Endothelial cell of umbilical vein (primary cell): ENCODE results near the gene EMID1. TPM values are rescaled to one million over a fixed set of nuclear protein-coding genes. Genes with fewer than 3 reads are reported as not detected.

Experiments used
- BruUV-seq: library from RNA; stranded (reverse); fragments of 400-500 nt; replicated peaks from 2 replicates; lab custom pipeline; 2021; lab: Mats Ljungman, UMichigan
- CTCF ChIA-PET: fragments of 300-600, 350-600 bp; sonication (Branson Sonifier 250); formaldehyde crosslinking; loops from one replicate; lab custom pipeline; 2021; ENCODE audit warnings: antibody characterized with exemption, inconsistent platforms; lab: Charles Lee
- POLR2A ChIA-PET: fragments of 300-600, 350-600 bp; sonication (Branson Sonifier 250); formaldehyde crosslinking; loops from one replicate; lab custom pipeline; 2021; ENCODE audit warnings: antibody characterized with exemption, inconsistent platforms; lab: Charles Lee
- DNase-seq: peaks from one replicate; pipeline ENCODE4 v3.0.0-alpha.2; 2011; ENCODE audit warnings: low read depth, low spot score
- FAIRE-seq: peaks from 2 replicates; lab custom pipeline; 2011; peaks lifted over from hg19 to GRCh38; lab: Jason Lieb, UNC
- H2AFZ ChIP-seq: 2 replicates; pipeline ENCODE4 v1.6.0; 2012; ENCODE audit warnings: low read depth, low read length, control low read depth, inconsistent platforms
- H3K27ac ChIP-seq: 2 replicates; pipeline ENCODE4 v1.5.1; 2011; ENCODE audit warnings: low read depth, mild to moderate bottlenecking, control low read depth, low read length, moderate library complexity; ENCODE audit not compliant: insufficient read depth
- H3K27me3 ChIP-seq, 2 experiments: 2 replicates each; pipeline versions ENCODE4 v1.6.0 to v1.6.1; 2011; ENCODE audit warnings: low read length in 2 of 2, mixed read lengths in 1 of 2; ENCODE audit not compliant: control insufficient read depth in 2 of 2, insufficient read depth in 2 of 2
- H3K36me3 ChIP-seq, 2 experiments: 2 replicates in 1 of 2; 3 replicates in 1 of 2; pipeline ENCODE4 v1.5.1; 2011; ENCODE audit warnings: low read length in 2 of 2, mild to moderate bottlenecking in 1 of 2, moderate library complexity in 1 of 2; ENCODE audit not compliant: control insufficient read depth in 2 of 2, insufficient read depth in 2 of 2; ENCODE audit errors: extremely low read depth in 1 of 2
- H3K4me1 ChIP-seq: 3 replicates; pipeline ENCODE4 v1.5.1; 2011; ENCODE audit warnings: mild to moderate bottlenecking, low read length; ENCODE audit not compliant: control insufficient read depth, insufficient read depth; ENCODE audit errors: extremely low read depth
- H3K4me2 ChIP-seq: 2 replicates; pipeline ENCODE4 v1.6.1; 2011; ENCODE audit warnings: low read length, control low read depth, mixed read lengths; ENCODE audit not compliant: insufficient read depth
- H3K4me3 ChIP-seq, 3 experiments: fragments of 200-600 bp in 1 of 3; sonication (generic), shearing (Covaris generic) in 1 of 3; replicated peaks in 1 of 3; 2 replicates each; pipeline ENCODE4 v1.5.1; 2011 to 2016; ENCODE audit warnings: control low read depth in 3 of 3, low read length in 3 of 3, mild to moderate bottlenecking in 2 of 3, inconsistent platforms in 1 of 3, low read depth in 1 of 3, moderate library complexity in 1 of 3; ENCODE audit not compliant: insufficient read depth in 1 of 3
- H3K79me2 ChIP-seq: 2 replicates; pipeline ENCODE4 v1.6.0; 2012; ENCODE audit warnings: low read length, inconsistent platforms; ENCODE audit not compliant: control insufficient read depth, insufficient read depth
- H3K9ac ChIP-seq: replicated peaks from 2 replicates; pipeline ENCODE3; 2011; ENCODE audit warnings: low read length, control low read depth; ENCODE audit not compliant: insufficient read depth; ENCODE audit errors: extremely low read depth
- H3K9me1 ChIP-seq: replicated peaks from 3 replicates; pipeline ENCODE4 v1.6.0; 2011; ENCODE audit warnings: mild to moderate bottlenecking, low read length; ENCODE audit not compliant: control insufficient read depth, insufficient read depth; ENCODE audit errors: extremely low read depth
- H3K9me3 ChIP-seq: replicated peaks from 2 replicates; pipeline ENCODE4 v1.5.1; 2012; ENCODE audit warnings: low read length, inconsistent platforms; ENCODE audit not compliant: control insufficient read depth, insufficient read depth
- H4K20me1 ChIP-seq: replicated peaks from 2 replicates; pipeline ENCODE3; 2011; ENCODE audit warnings: mild to moderate bottlenecking, low read length; ENCODE audit not compliant: control insufficient read depth, insufficient read depth; ENCODE audit errors: extremely low read depth
- CTCF ChIP-seq, 2 donors: IDR thresholded peaks; 1 replicate in 1 of 2; 2 replicates in 1 of 2; pipeline ENCODE4 v1.5.1; 2011; ENCODE audit warnings: low read length in 2 of 2, mild to moderate bottlenecking in 2 of 2, moderate library complexity in 2 of 2, control low read depth in 1 of 2, inconsistent platforms in 1 of 2, low read depth in 1 of 2; ENCODE audit not compliant: insufficient read depth in 1 of 2; ENCODE audit errors: extremely low read depth in 1 of 2
- FOS ChIP-seq: IDR thresholded peaks from 2 replicates; pipeline ENCODE4 v1.6.1; 2011; ENCODE audit warnings: mild to moderate bottlenecking, low read length, moderate library complexity, borderline replicate concordance; ENCODE audit not compliant: insufficient read depth
- GATA2 ChIP-seq: IDR thresholded peaks from 2 replicates; pipeline ENCODE4 v1.7.0; 2011; ENCODE audit warnings: low read depth, mild to moderate bottlenecking, moderate library complexity, mixed read lengths, low read length; ENCODE audit not compliant: insufficient read length, insufficient read depth
- MAX ChIP-seq: IDR thresholded peaks from 2 replicates; pipeline ENCODE4 v1.6.1; 2011; ENCODE audit not compliant: insufficient read depth, insufficient read length
- MYC ChIP-seq: IDR thresholded peaks from one replicate; pipeline ENCODE4 v1.6.1; 2011; ENCODE audit warnings: mild to moderate bottlenecking, low read depth, low read length
- POLR2A ChIP-seq: IDR thresholded peaks from 2 replicates; pipeline ENCODE4 v1.6.1; 2012; ENCODE audit warnings: low read depth, mild to moderate bottlenecking, control low read depth, low read length
- POLR2AphosphoS5 ChIP-seq: IDR thresholded peaks from 2 replicates; pipeline ENCODE4 v1.6.1; 2012; ENCODE audit warnings: low read depth, mild to moderate bottlenecking, control low read depth, low read length, moderate library complexity; ENCODE audit not compliant: insufficient read depth
- dilution Hi-C: fragments of 300-500 bp; cut with MboI; formaldehyde crosslinking; loops from one replicate; pipeline ENCODE4 v1.15.0; 2019; ENCODE audit warnings: low sequenced_read_pairs; ENCODE audit not compliant: extremely low pct_ligation_motif_present
- intact Hi-C: fragments of 100-400 bp; cut with micrococcal nuclease; formaldehyde crosslinking; loops from one replicate; pipeline ENCODE4 v1.10.0; 2022
- polyA plus RNA-seq, 4 experiments: library from polyadenylated mRNA; depleted of rRNA in 3 of 4; stranded (reverse) in 3 of 4; unstranded in 1 of 4; fragments of >200 nt; gene quantifications; 2 replicates each; pipeline versions ENCODE4 v1.2.1 to v1.2.3, GENCODE V29; 2011 to 2012; ENCODE audit warnings: missing spikeins in 1 of 4
- total RNA-seq: library from RNA; stranded (reverse); gene quantifications from 2 replicates; pipeline ENCODE4 v1.2.3, GENCODE V29; 2021

EMID1 gene
- total and polyA plus RNA-seq, 2 donors (not counting 3 experiments of a cell fraction or from before 2014, with no cell fraction given): 0.51 to 0.75 TPM

- intact Hi-C loops: no loop called here
- no peak for TF ChIP-seq MAX
- no peak for TF ChIP-seq MYC
- TF ChIP-seq GATA2: no peak
- TF ChIP-seq CTCF (IDR thresholded peaks at IDR 0.05; ENCODE audit: extremely low read depth in 1 of 2, insufficient read depth in 1 of 2, low read depth in 1 of 2, low read length in 2 of 2): no peak
- TF ChIP-seq POLR2AphosphoS5: no peak
- no peak for TF ChIP-seq POLR2A
- no peak for TF ChIP-seq FOS
- no peaks in the 10 kb centered on the region for H3K27me3 ChIP-seq
These were observed 9.5 kb downstream of the EMID1 start for GRCh38 chr22:29215012-29215860.

More at GRCh38 chr22:29215012-29215860, 9.5 kb downstream of the EMID1 start:
- no peaks in the 10 kb centered on the region for H3K79me2 ChIP-seq
- DNase-seq: no peak
- H2AFZ ChIP-seq: no peak overlapping the region
- H3K36me3 ChIP-seq: no peaks in the 10 kb centered on the region
- no peaks in the 10 kb centered on the region for H3K9me3 ChIP-seq
- no peak overlapping the region for H3K27ac ChIP-seq
- no peaks in the 10 kb centered on the region for H3K9me1 ChIP-seq
- no TSS peak for BruUV-seq
- H3K9ac ChIP-seq: no peak overlapping the region
- no peaks in the 10 kb centered on the region for H3K4me1 ChIP-seq
- no peak overlapping the region for H3K4me2 ChIP-seq
- dilution Hi-C loops: no loop called here
- no peak for FAIRE-seq
- H3K4me3 ChIP-seq: no peak overlapping the region
- POLR2A ChIA-PET: no interaction called here
- no peaks in the 10 kb centered on the region for H4K20me1 ChIP-seq
- CTCF ChIA-PET: interaction anchor here (0.5 to 1.6 kb wide), 2 partner anchors 9 to 14 kb away, joined by 3 to 4 read pairs; partner anchors contain the start of gene EMID1
